Ovary (tissue), 9 donors: ENCODE results near the gene GOLGA8S. TPM values are rescaled to one million over a fixed set of nuclear protein-coding genes. Genes with fewer than 3 reads are reported as not detected.

ENCODE experiments used
- polyA plus RNA-seq, 2 donors: library from polyadenylated mRNA; stranded (reverse); fragments of 200-250 nt in 1 of 2; fragments of 350-450 nt in 1 of 2; fragmentation: Illumina TruSeq in 1 of 2; extraction: RNeasy Lipid Tissue Mini Kit (QIAGEN cat#74804) in 1 of 2; gene quantifications; one replicate each; pipeline ENCODE4 v1.2.3, GENCODE V29; 2013 to 2014
- small RNA-seq: library from RNA; depleted of rRNA; stranded (forward); fragments of <200 nt; gene quantifications from one replicate; pipeline ENCODE3, GENCODE V24; 2016
- total RNA-seq, 7 donors: library from RNA; depleted of rRNA in 2 of 7; stranded (reverse); fragments of >200 nt in 2 of 7; fragmentation: NEBNext Ultra II Directional in 3 of 7; extraction: Animal tissue kit (Norgen Biotek cat#: 25700) in 3 of 7; gene quantifications; one replicate each; pipeline versions ENCODE4 v1.1.0 to v1.2.4, GENCODE V29; 2016 to 2023
- donor health status: DM: no; HTN: no; CAD: no; lungs with moderate emphysema.
- donor health status: DM: no; HTN: no; CAD: no.
- donor health status: Bipolar disorder and iron deficiency.
- donor health status: DM: yes; HTN: yes; CAD: no.
- donor health status: DM: no; HTN: no; CAD: no.
- donor health status: DM: yes; HTN: yes; CAD: no.

The GOLGA8S gene
- total and polyA plus RNA-seq, 9 donors = 0.11 to 0.68 (median 0.44) TPM; not detected in 1

Small RNA genes lying within 50 kb of the gene (small RNA-seq; reads per million reads assigned to genes)
- not detected for gene RN7SL536P

Other genes with a start within 250 kb of the GOLGA8S start
- gene GOLGA6L1, start 217.9 kb upstream of the GOLGA8S start, total RNA-seq = not detected
- not detected for gene GOLGA6L1, start 217.9 kb upstream of the GOLGA8S start, polyA plus RNA-seq
- gene GOLGA6L26, start 20.6 kb upstream of the GOLGA8S start, total RNA-seq = not detected
- not detected for gene GOLGA6L26, start 20.6 kb upstream of the GOLGA8S start, polyA plus RNA-seq
- not detected for gene GOLGA6L2, start 92.5 kb downstream of the GOLGA8S start, total RNA-seq
- gene GOLGA6L2, start 92.5 kb downstream of the GOLGA8S start, polyA plus RNA-seq = not detected
- gene MKRN3, start 210.9 kb downstream of the GOLGA8S start, total RNA-seq = 1 to 10 TPM in 2 of 7 donors, under 1 TPM in 2, not detected in 3; 0.48 to 2.2 (median 1.3) TPM
- under 1 TPM; 0.38 to 0.61 TPM for gene MKRN3, start 210.9 kb downstream of the GOLGA8S start, polyA plus RNA-seq